CD4-positive, alpha-beta T cell (primary cell): ENCODE results near the gene ZNF324B. TPM values are rescaled to one million over a fixed set of nuclear protein-coding genes. Genes with fewer than 3 reads are reported as not detected.
"Not testable (repeated sequence)": the region's sequence is repeated elsewhere in the genome, so short reads cannot be mapped to it uniquely, and the experiment has no call there.

ENCODE experiments used
- ATAC-seq: fragments of 200-7000 bp; cut with Tn5 transposase; one replicate; pipeline ENCODE4 v1.10.0; 2022; ENCODE audit warnings: mild to moderate bottlenecking; ENCODE audit not compliant: poor library complexity
- CTCF ChIA-PET: fragments of 350-600 bp; sonication (Branson Sonifier 250); formaldehyde crosslinking; loops from one replicate; lab custom pipeline; 2021; ENCODE audit warnings: antibody characterized with exemption, inconsistent platforms; lab: Charles Lee
- POLR2A ChIA-PET: fragments of 350-600 bp; sonication (Branson Sonifier 250); formaldehyde crosslinking; loops from one replicate; lab custom pipeline; 2021; ENCODE audit warnings: antibody characterized with exemption, inconsistent platforms; lab: Charles Lee
- DNase-seq, 14 experiments: peaks; one replicate each; pipeline ENCODE4 v3.0.0-alpha.2; 2013 to 2020; ENCODE audit warnings: mixed read lengths in 2 of 14
- H3K27ac ChIP-seq, 2 donors: one replicate each; pipeline versions ENCODE4 v1.5.1 to v1.7.0; 2013; ENCODE audit warnings: low read length in 2 of 2, low read depth in 1 of 2, mild to moderate bottlenecking in 1 of 2
- H3K27me3 ChIP-seq, 2 experiments: 1 replicate in 1 of 2; 2 replicates in 1 of 2; pipeline versions ENCODE4 v1.6.1 to v1.7.0; 2013; ENCODE audit warnings: low read length in 2 of 2, control low read depth in 1 of 2, mild to moderate bottlenecking in 1 of 2, moderate library complexity in 1 of 2; ENCODE audit not compliant: insufficient read depth in 2 of 2, control insufficient read depth in 1 of 2
- H3K36me3 ChIP-seq: one replicate; pipeline ENCODE4 v1.6.1; 2013; ENCODE audit warnings: low read length, control low read depth; ENCODE audit not compliant: insufficient read depth
- H3K4me1 ChIP-seq: one replicate; pipeline ENCODE4 v1.6.1; 2013; ENCODE audit warnings: low read length, control low read depth; ENCODE audit not compliant: insufficient read depth
- H3K4me3 ChIP-seq: one replicate; pipeline ENCODE4 v1.5.1; 2013; ENCODE audit warnings: mild to moderate bottlenecking, low read length, moderate library complexity
- H3K9me3 ChIP-seq, 2 experiments: 1 replicate in 1 of 2; 2 replicates in 1 of 2; pipeline versions ENCODE4 v1.6.1 to v1.7.0; 2013; ENCODE audit warnings: low read length in 2 of 2, mild to moderate bottlenecking in 2 of 2, control low read depth in 1 of 2, moderate library complexity in 1 of 2; ENCODE audit not compliant: control insufficient read depth in 1 of 2, insufficient read depth in 1 of 2
- H3K27ac Mint-ChIP-seq: one replicate; pipeline ENCODE4 v1.8.0; 2020; ENCODE audit warnings: mixed read lengths
- H3K27me3 Mint-ChIP-seq: one replicate; pipeline ENCODE4 v1.8.0; 2021; ENCODE audit warnings: mixed read lengths
- H3K36me3 Mint-ChIP-seq: one replicate; pipeline ENCODE4 v1.8.0; 2021; ENCODE audit warnings: low read depth, mixed read lengths
- H3K4me1 Mint-ChIP-seq: one replicate; pipeline ENCODE4 v1.8.0; 2021; ENCODE audit warnings: low read depth, mixed read lengths
- H3K4me3 Mint-ChIP-seq: one replicate; pipeline ENCODE4 v1.8.0; 2020; ENCODE audit warnings: mild to moderate bottlenecking, mixed read lengths
- H3K9me3 Mint-ChIP-seq: one replicate; pipeline ENCODE4 v1.8.0; 2020; ENCODE audit warnings: mixed read lengths
- intact Hi-C, 2 experiments: fragments of 100-400 bp; cut with DNase I in 1 of 2; cut with micrococcal nuclease in 1 of 2; formaldehyde crosslinking; loops; one replicate each; pipeline versions ENCODE4 v1.15.1 to v1.9.0; 2023 to 2025; cut with DNase I, micrococcal nuclease
- total RNA-seq, 174 experiments: library from RNA in 2 of 174; stranded (reverse) in 2 of 174; gene quantifications; one replicate each; pipeline ENCODE4 v1.2.3 and lab custom pipeline; 2021 to 2026
- TF ChIP-seq, protein P1 (sequence below): fragments of 200-600 bp; IDR thresholded peaks from one replicate; pipeline ENCODE4 v1.8.0; 2022; ENCODE audit warnings: antibody characterized with exemption, mild to moderate bottlenecking

Gene ZNF324B
- total RNA-seq, 2 experiments from 2014 or later, result 6.3 to 7.6 TPM

DNA sequence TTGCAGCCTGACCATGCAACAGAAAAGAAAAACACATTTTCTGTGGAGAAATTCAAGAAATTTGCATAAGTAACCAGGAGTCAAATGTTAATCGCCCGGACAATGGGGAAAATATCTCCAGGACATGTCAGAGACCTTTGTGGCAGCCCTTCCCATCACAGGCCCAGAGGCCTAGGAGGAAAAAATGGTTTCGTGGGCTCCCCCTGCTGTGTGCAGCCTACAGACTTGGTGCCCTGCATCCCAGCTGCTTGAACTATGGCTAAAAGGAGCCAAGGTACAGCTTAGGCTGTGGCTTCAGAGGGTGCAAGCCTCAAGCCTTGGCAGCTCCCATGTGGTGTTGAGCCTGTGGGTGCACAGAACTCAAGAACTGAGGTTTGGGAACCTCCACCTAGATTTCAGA is 2.6 kb upstream of the ZNF324B start:
- peaks cover 42% of the 10 kb centered on the region for H3K27me3 Mint-ChIP-seq
- peaks cover 17% of the 10 kb centered on the region for H3K36me3 Mint-ChIP-seq
- H3K36me3 ChIP-seq, H3K4me3 Mint-ChIP-seq, H3K27ac Mint-ChIP-seq, DNase-seq, H3K9me3 Mint-ChIP-seq, intact Hi-C loops, ATAC-seq, H3K4me3 ChIP-seq, CTCF ChIA-PET, H3K27ac ChIP-seq, POLR2A ChIA-PET: not testable (repeated sequence)
- H3K27me3 ChIP-seq, result peaks cover 9 to 16% of the 10 kb centered on the region in 2 experiments
- H3K4me1 ChIP-seq, result peaks cover 15% of the 10 kb centered on the region
- H3K9me3 ChIP-seq, result peaks cover 7 to 14% of the 10 kb centered on the region in 2 experiments
- peaks cover 17% of the 10 kb centered on the region for H3K4me1 Mint-ChIP-seq

DNA sequence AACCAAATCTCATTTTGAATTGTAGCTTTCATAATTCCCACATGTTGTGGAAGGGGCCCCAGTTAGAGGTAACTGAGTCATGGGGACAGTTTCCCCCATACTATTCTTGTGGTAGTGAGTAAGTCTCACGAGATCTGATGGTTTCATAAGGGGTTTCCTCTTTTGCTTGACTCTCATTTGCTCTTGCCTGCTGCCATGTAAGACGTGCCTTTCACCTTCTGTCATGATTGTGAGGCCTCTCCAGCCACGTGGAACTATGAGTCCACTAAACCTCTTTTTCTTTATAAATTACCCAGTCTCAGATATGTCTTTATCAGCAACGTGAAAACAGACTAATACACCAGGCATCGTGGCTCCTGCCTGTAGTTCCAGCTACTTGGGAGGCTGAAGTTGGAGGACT is 1.4 kb upstream of the ZNF324B start:
- intact Hi-C loops, result loop anchor here in 1 of 2 experiments (2.0 to 5.0 kb wide), 2 partner anchors 41 to 143 kb away; partner anchors contain the start of genes ERVK3-1 and ZNF584
- CTCF ChIA-PET, result interaction anchor here (0.6 to 2.6 kb wide), 2 partner anchors 9 to 70 kb away, joined by 3 to 10 read pairs; partner anchors contain the start of gene ZBTB45
- POLR2A ChIA-PET, result not testable (repeated sequence)

DNA sequence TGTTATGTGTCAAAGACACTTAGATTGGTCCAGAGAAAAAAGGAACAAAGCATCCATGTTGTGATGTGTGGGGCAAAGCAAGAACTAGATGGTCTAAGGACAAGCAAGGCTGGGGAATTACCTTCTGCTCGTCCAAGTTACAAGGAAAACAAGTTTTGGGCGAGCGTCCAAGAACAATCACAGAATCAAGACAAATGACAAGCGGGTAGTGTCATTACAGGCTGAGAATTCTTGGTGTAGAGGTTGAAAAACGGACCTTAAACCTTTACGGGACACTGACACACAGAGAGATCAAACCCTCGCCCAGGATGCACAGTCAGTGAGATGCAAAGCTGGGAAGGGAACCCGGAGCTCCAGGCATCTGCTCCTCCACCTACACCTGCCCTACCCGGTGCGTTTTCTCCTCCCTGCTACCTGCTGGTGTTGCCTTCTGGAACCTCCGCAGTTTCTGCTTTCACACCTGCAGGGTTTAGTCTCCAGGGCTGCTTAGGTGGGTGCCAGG is 515 bp upstream of the ZNF324B start:
- H3K9me3 Mint-ChIP-seq, result peaks cover 4% of the 10 kb centered on the region
- ChIA-PET POLR2A (interaction anchor here (0.5 to 1.5 kb wide), 10 partner anchors 11 to 681 kb away, joined by 3 to 24 read pairs (median 4); partner anchors contain the start of genes TRIM28, ZNF132, ZNF497 and ZNF552), CTCF (interaction anchor here (1.1 to 2.6 kb wide), 2 partner anchors 63 to 69 kb away, joined by 3 to 10 read pairs; partner anchors contain the start of gene ZBTB45)
- ATAC-seq, result peak; percentile 15
- Histone ChIP-seq H3K9me3 (peaks cover 7 to 14% of the 10 kb centered on the region in 2 experiments), H3K27me3 (peaks cover 9 to 16% of the 10 kb centered on the region in 2 experiments), H3K36me3 (peaks cover 10% of the 10 kb centered on the region), H3K27ac (no peak overlapping the region), H3K4me1 (peaks cover 15% of the 10 kb centered on the region), H3K4me3 (peak overlapping the region; percentile 66)
- H3K27ac Mint-ChIP-seq, result peak overlapping the region; percentile 63
- H3K4me3 Mint-ChIP-seq, result peak overlapping the region; percentile 85
- peaks cover 21% of the 10 kb centered on the region for H3K4me1 Mint-ChIP-seq
- TF ChIP-seq, protein P1, sequence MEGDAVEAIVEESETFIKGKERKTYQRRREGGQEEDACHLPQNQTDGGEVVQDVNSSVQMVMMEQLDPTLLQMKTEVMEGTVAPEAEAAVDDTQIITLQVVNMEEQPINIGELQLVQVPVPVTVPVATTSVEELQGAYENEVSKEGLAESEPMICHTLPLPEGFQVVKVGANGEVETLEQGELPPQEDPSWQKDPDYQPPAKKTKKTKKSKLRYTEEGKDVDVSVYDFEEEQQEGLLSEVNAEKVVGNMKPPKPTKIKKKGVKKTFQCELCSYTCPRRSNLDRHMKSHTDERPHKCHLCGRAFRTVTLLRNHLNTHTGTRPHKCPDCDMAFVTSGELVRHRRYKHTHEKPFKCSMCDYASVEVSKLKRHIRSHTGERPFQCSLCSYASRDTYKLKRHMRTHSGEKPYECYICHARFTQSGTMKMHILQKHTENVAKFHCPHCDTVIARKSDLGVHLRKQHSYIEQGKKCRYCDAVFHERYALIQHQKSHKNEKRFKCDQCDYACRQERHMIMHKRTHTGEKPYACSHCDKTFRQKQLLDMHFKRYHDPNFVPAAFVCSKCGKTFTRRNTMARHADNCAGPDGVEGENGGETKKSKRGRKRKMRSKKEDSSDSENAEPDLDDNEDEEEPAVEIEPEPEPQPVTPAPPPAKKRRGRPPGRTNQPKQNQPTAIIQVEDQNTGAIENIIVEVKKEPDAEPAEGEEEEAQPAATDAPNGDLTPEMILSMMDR, result no peak
- peaks cover 28% of the 10 kb centered on the region for H3K27me3 Mint-ChIP-seq
- intact Hi-C loops, result loop anchor here (1.0 to 5.0 kb wide), 5 partner anchors 11 to 144 kb away; partner anchors contain the start of genes ZNF132 (in 2 of the 2), ZNF584 (in 2 of the 2) and ERVK3-1 (in 1 of the 2)
- DNase-seq, result no peak
- peaks cover 26% of the 10 kb centered on the region for H3K36me3 Mint-ChIP-seq

More for the DNA sequence above, 1.4 kb upstream of the ZNF324B start:
- ATAC-seq, H3K27ac ChIP-seq, H3K4me3 ChIP-seq, DNase-seq, H3K27ac Mint-ChIP-seq, H3K9me3 Mint-ChIP-seq: not testable (repeated sequence)
- Histone ChIP-seq H3K9me3 (peaks cover 7 to 14% of the 10 kb centered on the region in 2 experiments), H3K36me3 (peaks cover 10% of the 10 kb centered on the region), H3K4me1 (peaks cover 15% of the 10 kb centered on the region), H3K27me3 (peaks cover 9 to 16% of the 10 kb centered on the region in 2 experiments)
- Mint-ChIP-seq H3K4me1 (peaks cover 21% of the 10 kb centered on the region), H3K36me3 (peaks cover 26% of the 10 kb centered on the region), H3K27me3 (peaks cover 31% of the 10 kb centered on the region), H3K4me3 (peak overlapping the region; percentile 38)

DNA sequence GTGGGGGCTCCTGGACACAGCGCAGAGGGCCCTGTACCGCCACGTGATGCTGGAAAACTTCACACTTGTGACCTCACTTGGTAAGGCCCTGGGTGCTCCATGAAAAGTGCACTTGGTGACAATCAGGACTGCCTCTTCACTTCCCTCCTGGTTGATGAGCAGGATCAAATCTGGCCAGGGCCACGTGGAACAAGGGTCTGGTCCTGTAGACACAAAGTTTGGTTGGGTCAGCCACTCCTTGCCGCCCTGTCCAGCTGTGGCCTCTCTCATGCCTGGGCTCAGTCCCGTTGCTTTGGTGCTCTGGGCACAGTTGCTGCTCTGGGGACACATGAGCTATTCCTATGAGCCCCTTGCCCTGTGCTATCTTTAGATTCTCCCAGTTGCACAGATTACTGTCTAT is 2.3 kb downstream of the ZNF324B start:
- TF ChIP-seq, protein P1, result no peak
- no peak overlapping the region for H3K27ac ChIP-seq
- Mint-ChIP-seq H3K9me3 (peaks cover 2% of the 10 kb centered on the region), H3K4me3 (peak overlapping the region; percentile 80), H3K36me3 (peaks cover 35% of the 10 kb centered on the region), H3K27me3 (peaks cover 14% of the 10 kb centered on the region), H3K27ac (no peak overlapping the region), H3K4me1 (peaks cover 21% of the 10 kb centered on the region)
- no peak overlapping the region for H3K4me3 ChIP-seq
- peaks cover 21% of the 10 kb centered on the region for H3K36me3 ChIP-seq
- ATAC-seq (no peak), DNase-seq (no peak)
- peaks cover 15% of the 10 kb centered on the region for H3K4me1 ChIP-seq
- POLR2A ChIA-PET, result interaction anchor here (1.1 kb wide), 1 partner anchor 14 kb away, joined by 3 read pairs; the partner anchor contains the start of gene ZNF132
- intact Hi-C loops, result loop anchor here in 1 of 2 experiments (5.0 kb wide), 1 partner anchor 146 kb away; the partner anchor contains the start of gene ERVK3-1
- H3K27me3 ChIP-seq, result peaks cover 4 to 9% of the 10 kb centered on the region in 2 experiments
- H3K9me3 ChIP-seq, result peaks cover 6 to 8% of the 10 kb centered on the region in 2 experiments
- CTCF ChIA-PET, result no interaction called here
